ENCODE measurements around the gene OOEP. TPM values are rescaled to one million over a fixed set of nuclear protein-coding genes. Genes with fewer than 3 reads are reported as not detected.

The OOEP gene
- not detected in 2 replicates for total RNA-seq

GRCh38 chr6:73369563-73369962 lies at the start of gene OOEP:
Gene OOEP, minus strand, starts transcription at chr6:73369897. Its CDS starts 105 bp downstream, at chr6:73369792.

GRCh38 chr6:73394577-73395354 lies 25.1 kb upstream of the OOEP start, which contains the start of gene DDX43:
Gene DDX43, plus strand, starts transcription at chr6:73394828. Its CDS starts 78 bp downstream, at chr6:73394906.

GRCh38 chr6:73362358-73362757 lies 7.3 kb downstream of the OOEP start, which contains the start of gene KHDC3L:
Gene KHDC3L, plus strand, starts transcription at chr6:73362658. Its CDS starts 72 bp downstream, at chr6:73362730.

GRCh38 chr6:73353636-73354593 lies 15.8 kb downstream of the OOEP start, which contains the start of gene DPPA5:
Gene DPPA5, minus strand, starts transcription at chr6:73354276. Its CDS starts 51 bp downstream, at chr6:73354225.

Small RNA genes within 50 kb of the gene (small RNA-seq; reads per million reads assigned to genes)
- gene RPL39P3, result 0.91 reads per million, percentile 15 among the genes with 10 or more reads in this experiment

Other genes with a start within 250 kb of the OOEP start
- gene KHDC1L, start 144.4 kb downstream of the OOEP start, total RNA-seq, result not detected in 2 replicates
- 1.1 and 1.5 TPM in 2 replicates for gene KHDC1, start 106.7 kb downstream of the OOEP start, total RNA-seq
- gene DPPA5, start 15.6 kb downstream of the OOEP start, total RNA-seq, result not detected in 2 replicates
- not detected in 2 replicates for gene KHDC3L, start 7.2 kb downstream of the OOEP start, total RNA-seq
- gene DDX43, start 24.9 kb upstream of the OOEP start, total RNA-seq, result 0.66 and 0.72 TPM in 2 replicates
- 11.3 and 14.3 TPM in 2 replicates for gene CGAS, start 82.4 kb upstream of the OOEP start, total RNA-seq
- gene MTO1, start 91.8 kb upstream of the OOEP start, total RNA-seq, result 38.2 and 41.8 TPM in 2 replicates
- 14,327 and 16,437 TPM in 2 replicates for gene EEF1A1, start 151.1 kb upstream of the OOEP start, total RNA-seq

All from thoracic aorta endothelial cell (primary cell).